Endothelial cell (in vitro differentiated cells): ENCODE measurements around the gene PXN. TPM values are rescaled to one million over a fixed set of nuclear protein-coding genes. Genes with fewer than 3 reads are reported as not detected.

Experiments used
- DNase-seq: peaks from one replicate; pipeline ENCODE4 v3.0.0; 2021; ENCODE audit warnings: low spot score
- H3K27ac Mint-ChIP-seq: one replicate; pipeline ENCODE4 v1.8.0; 2021; ENCODE audit warnings: mixed read lengths, inconsistent platforms; ENCODE audit not compliant: unreplicated experiment
- H3K27me3 Mint-ChIP-seq: one replicate; pipeline ENCODE4 v1.8.0; 2021; ENCODE audit warnings: mild to moderate bottlenecking, moderate library complexity, mixed read lengths, inconsistent platforms; ENCODE audit not compliant: unreplicated experiment
- H3K36me3 Mint-ChIP-seq: one replicate; pipeline ENCODE4 v1.8.0; 2021; ENCODE audit warnings: mild to moderate bottlenecking, low read depth, mixed read lengths, inconsistent platforms; ENCODE audit not compliant: unreplicated experiment
- H3K4me1 Mint-ChIP-seq: one replicate; pipeline ENCODE4 v1.8.0; 2021; ENCODE audit warnings: mild to moderate bottlenecking, mixed read lengths, inconsistent platforms; ENCODE audit not compliant: unreplicated experiment
- H3K4me3 Mint-ChIP-seq: one replicate; pipeline ENCODE4 v1.8.0; 2021; ENCODE audit warnings: mild to moderate bottlenecking, mixed read lengths, inconsistent platforms; ENCODE audit not compliant: unreplicated experiment
- H3K9me3 Mint-ChIP-seq: one replicate; pipeline ENCODE4 v1.8.0; 2021; ENCODE audit warnings: mixed read lengths, inconsistent platforms; ENCODE audit not compliant: unreplicated experiment
- CTCF ChIP-seq: fragments of 200-600 bp; sonication (generic); IDR thresholded peaks from one replicate; pipeline ENCODE4 v1.5.0; 2021; ENCODE audit warnings: antibody characterized with exemption; ENCODE audit not compliant: unreplicated experiment
- total RNA-seq: library from RNA; stranded (reverse); fragmentation: NEBNext Ultra II Directional; extraction: Animal tissue kit (Norgen Biotek cat#: 25700); gene quantifications from one replicate; pipeline ENCODE4 v1.2.1, GENCODE V29; 2021; ENCODE audit not compliant: unreplicated experiment

Gene PXN
- total RNA-seq, 1 donor from 2014 or later, result 227 TPM

GRCh38 chr12:120190985-120191480 is 74.5 kb downstream of the PXN start:
- no peak for TF ChIP-seq CTCF
- Mint-ChIP-seq H3K9me3 (no peaks in the 10 kb centered on the region), H3K27me3 (peaks cover 2% of the 10 kb centered on the region), H3K27ac (no peak overlapping the region), H3K4me3 (no peak overlapping the region), H3K36me3 (peaks cover 19% of the 10 kb centered on the region), H3K4me1 (peaks cover 11% of the 10 kb centered on the region)
- DNase-seq, result no peak

GRCh38 chr12:120190386-120190785 is 75.1 kb downstream of the PXN start:
- no peak for DNase-seq
- Mint-ChIP-seq H3K27me3 (peaks cover 2% of the 10 kb centered on the region), H3K9me3 (no peaks in the 10 kb centered on the region), H3K27ac (no peak overlapping the region), H3K4me1 (peaks cover 11% of the 10 kb centered on the region), H3K36me3 (peaks cover 19% of the 10 kb centered on the region), H3K4me3 (no peak overlapping the region)
- no peak for TF ChIP-seq CTCF

DNA sequence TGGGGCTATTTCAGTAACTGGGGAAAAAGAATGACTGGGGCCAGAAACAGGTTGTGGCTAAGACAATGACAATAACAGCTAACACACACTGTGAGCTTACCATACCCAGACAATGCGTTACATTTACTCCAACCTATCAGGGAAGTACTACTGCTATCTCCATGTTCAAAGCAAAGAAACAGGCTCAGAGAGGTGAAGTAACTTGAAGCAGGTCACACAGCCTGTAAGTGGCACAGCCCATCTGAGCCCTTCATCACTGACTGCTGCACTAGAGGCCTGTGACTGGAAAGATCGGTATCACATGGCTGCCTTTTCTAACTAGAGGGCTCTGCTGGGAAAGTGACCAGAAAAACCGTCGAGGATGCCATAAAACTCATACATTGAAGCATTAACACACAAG is 78.9 kb downstream of the PXN start:
- Mint-ChIP-seq H3K4me3 (peak overlapping the region; percentile 47), H3K9me3 (no peaks in the 10 kb centered on the region), H3K4me1 (no peaks in the 10 kb centered on the region), H3K27me3 (peaks cover 2% of the 10 kb centered on the region), H3K36me3 (peaks cover 29% of the 10 kb centered on the region), H3K27ac (peak overlapping the region; percentile 1)
- DNase-seq, result no peak
- no peak for TF ChIP-seq CTCF

DNA sequence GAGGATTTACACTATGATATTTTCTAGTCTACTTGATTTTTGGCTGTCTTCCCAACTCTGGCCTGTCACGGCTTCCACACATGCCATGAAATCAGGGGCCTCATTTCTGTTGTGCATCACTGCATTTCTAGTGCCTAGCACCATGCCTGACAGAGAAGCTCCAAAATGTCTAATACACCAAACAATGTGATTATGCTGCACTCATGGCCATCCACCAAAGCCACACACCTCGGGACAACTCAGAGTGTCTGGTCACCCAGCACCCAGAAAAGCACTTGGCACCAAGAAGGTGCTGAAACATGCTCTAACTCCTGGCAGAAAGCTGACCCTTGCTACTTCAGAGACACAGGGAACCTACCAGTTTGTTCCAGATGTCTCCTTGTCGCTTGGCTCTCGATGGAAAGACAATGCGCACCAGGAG is 82.3 kb downstream of the PXN start:
- DNase-seq, result no peak
- Mint-ChIP-seq H3K27me3 (peaks cover 2% of the 10 kb centered on the region), H3K36me3 (peaks cover 37% of the 10 kb centered on the region), H3K9me3 (no peaks in the 10 kb centered on the region), H3K4me1 (no peaks in the 10 kb centered on the region), H3K27ac (no peak overlapping the region), H3K4me3 (no peak overlapping the region)
- TF ChIP-seq CTCF, result no peak

- no peak for DNase-seq
- Mint-ChIP-seq H3K4me1 (no peaks in the 10 kb centered on the region), H3K36me3 (peaks cover 48% of the 10 kb centered on the region), H3K27ac (no peak overlapping the region), H3K9me3 (no peaks in the 10 kb centered on the region), H3K4me3 (no peak overlapping the region), H3K27me3 (peaks cover 2% of the 10 kb centered on the region)
- no peak for TF ChIP-seq CTCF
These were observed 83.4 kb downstream of the PXN start for GRCh38 chr12:120181991-120182631.
